Measurements from ENCODE around the gene SELENOW. TPM values are rescaled to one million over a fixed set of nuclear protein-coding genes. Genes with fewer than 3 reads are reported as not detected.

SELENOW gene
- total RNA-seq, 1 donor from 2014 or later: 204 TPM

GRCh38 chr19:47820410-47820809 lies 41.9 kb downstream of the SELENOW start:
- Mint-ChIP-seq H3K4me3 (ENCODE audit: unreplicated experiment) (no peak overlapping the region), H3K36me3 (ENCODE audit: unreplicated experiment) (no peaks in the 10 kb centered on the region), H3K27me3 (ENCODE audit: unreplicated experiment) (peaks cover 31% of the 10 kb centered on the region), H3K4me1 (ENCODE audit: unreplicated experiment) (peaks cover 3% of the 10 kb centered on the region), H3K9me3 (ENCODE audit: unreplicated experiment) (no peaks in the 10 kb centered on the region), H3K27ac (ENCODE audit: unreplicated experiment) (no peak overlapping the region)
- TF ChIP-seq CTCF (IDR thresholded peaks at IDR 0.05): no peak
- DNase-seq (ENCODE audit: extremely low spot score, unreplicated experiment): no peak

- H3K27me3 Mint-ChIP-seq (ENCODE audit: unreplicated experiment): peaks cover 31% of the 10 kb centered on the region
- no peak within 1 kb of the TSS for H3K4me3 Mint-ChIP-seq (ENCODE audit: unreplicated experiment)
- TF ChIP-seq CTCF (IDR thresholded peaks at IDR 0.05): no peak
- no peak for DNase-seq (ENCODE audit: extremely low spot score, unreplicated experiment)
- H3K36me3 Mint-ChIP-seq (ENCODE audit: unreplicated experiment): no peaks in the 10 kb centered on the region
- peaks cover 2% of the 10 kb centered on the region for H3K9me3 Mint-ChIP-seq (ENCODE audit: unreplicated experiment)
- no peak within 1 kb of the TSS for H3K27ac Mint-ChIP-seq (ENCODE audit: unreplicated experiment)
- peaks cover 3% of the 10 kb centered on the region for H3K4me1 Mint-ChIP-seq (ENCODE audit: unreplicated experiment)
Observed at GRCh38 chr19:47821460-47822020, 43.0 kb downstream of the SELENOW start, which contains the start of gene CRX. Gene CRX, plus strand, starts transcription at chr19:47821937. Its CDS starts 12,507 bp downstream, at chr19:47834444.

- Mint-ChIP-seq H3K4me1 (ENCODE audit: unreplicated experiment) (peaks cover 3% of the 10 kb centered on the region), H3K9me3 (ENCODE audit: unreplicated experiment) (peaks cover 9% of the 10 kb centered on the region), H3K27me3 (ENCODE audit: unreplicated experiment) (peaks cover 32% of the 10 kb centered on the region), H3K36me3 (ENCODE audit: unreplicated experiment) (no peaks in the 10 kb centered on the region), H3K27ac (ENCODE audit: unreplicated experiment) (no peak overlapping the region), H3K4me3 (ENCODE audit: unreplicated experiment) (no peak overlapping the region)
- no peak for TF ChIP-seq CTCF (IDR thresholded peaks at IDR 0.05)
- no peak for DNase-seq (ENCODE audit: extremely low spot score, unreplicated experiment)
Observed at GRCh38 chr19:47824396-47824795, 45.9 kb downstream of the SELENOW start.

- no peaks in the 10 kb centered on the region for H3K4me1 Mint-ChIP-seq (ENCODE audit: unreplicated experiment)
- no peak for DNase-seq (ENCODE audit: extremely low spot score, unreplicated experiment)
- H3K27me3 Mint-ChIP-seq (ENCODE audit: unreplicated experiment): peaks cover 15% of the 10 kb centered on the region
- H3K4me3 Mint-ChIP-seq (ENCODE audit: unreplicated experiment): no peak overlapping the region
- H3K27ac Mint-ChIP-seq (ENCODE audit: unreplicated experiment): no peak overlapping the region
- no peak for TF ChIP-seq CTCF (IDR thresholded peaks at IDR 0.05)
- peaks cover 9% of the 10 kb centered on the region for H3K9me3 Mint-ChIP-seq (ENCODE audit: unreplicated experiment)
- no peaks in the 10 kb centered on the region for H3K36me3 Mint-ChIP-seq (ENCODE audit: unreplicated experiment)
Observed at GRCh38 chr19:47826800-47827199, 48.3 kb downstream of the SELENOW start.

- Mint-ChIP-seq H3K4me3 (ENCODE audit: unreplicated experiment) (no peak overlapping the region), H3K27me3 (ENCODE audit: unreplicated experiment) (peaks cover 6% of the 10 kb centered on the region), H3K4me1 (ENCODE audit: unreplicated experiment) (no peaks in the 10 kb centered on the region), H3K36me3 (ENCODE audit: unreplicated experiment) (no peaks in the 10 kb centered on the region), H3K27ac (ENCODE audit: unreplicated experiment) (no peak overlapping the region), H3K9me3 (ENCODE audit: unreplicated experiment) (no peaks in the 10 kb centered on the region)
- no peak for TF ChIP-seq CTCF (IDR thresholded peaks at IDR 0.05)
- no peak for DNase-seq (ENCODE audit: extremely low spot score, unreplicated experiment)
Observed at GRCh38 chr19:47832723-47833122, 54.2 kb downstream of the SELENOW start.

Other genes starting within 250 kb of the SELENOW start
- not detected in 2 replicates for gene ZNF541, start 205.6 kb upstream of the SELENOW start, total RNA-seq
- 17.1 and 20.4 TPM in 2 replicates for gene BICRA, start 169.6 kb upstream of the SELENOW start, total RNA-seq
- gene EHD2, start 65.3 kb upstream of the SELENOW start, total RNA-seq: 440 and 443 TPM in 2 replicates
- 231 and 232 TPM in 2 replicates for gene NOP53, start 33.2 kb upstream of the SELENOW start, total RNA-seq
- not detected in 2 replicates for gene TPRX1, start 25.8 kb downstream of the SELENOW start, total RNA-seq
- not detected in 2 replicates for gene CRX, start 43.2 kb downstream of the SELENOW start, total RNA-seq
- not detected in 2 replicates for gene TPRX2, start 80.5 kb downstream of the SELENOW start, total RNA-seq
- gene SULT2A1, start 107.6 kb downstream of the SELENOW start, total RNA-seq: not detected in 2 replicates
- not detected in 2 replicates for gene BSPH1, start 213.5 kb downstream of the SELENOW start, total RNA-seq
- not detected in 2 replicates for gene ELSPBP1, start 215.9 kb downstream of the SELENOW start, total RNA-seq

Measured in osteocyte (in vitro differentiated cells).